ENCODE measurements around the gene CPSF7.

CPSF7 gene

GRCh38 chr11:61380884-61381283 is 48.9 kb downstream of the CPSF7 start:
- DNase-seq = no peak

GRCh38 chr11:61378713-61379313 is 51.0 kb downstream of the CPSF7 start:
- no peak for DNase-seq

GRCh38 chr11:61377461-61378160 is 52.2 kb downstream of the CPSF7 start:
- no peak for DNase-seq

- DNase-seq = no peak
These were observed 54.0 kb downstream of the CPSF7 start for GRCh38 chr11:61375761-61376108.

GRCh38 chr11:61372659-61373420 is 56.9 kb downstream of the CPSF7 start:
- no peak for DNase-seq

- no peak for DNase-seq
These were observed 59.3 kb downstream of the CPSF7 start for GRCh38 chr11:61370349-61371005.

- DNase-seq = no peak
These were observed 60.1 kb downstream of the CPSF7 start for GRCh38 chr11:61369372-61370348.

GRCh38 chr11:61368646-61369045 is 61.1 kb downstream of the CPSF7 start:
- DNase-seq = no peak

- no peak for DNase-seq
These were observed 62.4 kb downstream of the CPSF7 start for GRCh38 chr11:61367406-61367805.

- no peak for DNase-seq
These were observed 65.6 kb downstream of the CPSF7 start for GRCh38 chr11:61364012-61364675.

GRCh38 chr11:61362542-61362875 is 67.3 kb downstream of the CPSF7 start:
- DNase-seq = no peak

- peak; percentile 91 for DNase-seq
These were observed 67.8 kb downstream of the CPSF7 start, which contains the start of the genes CYB561A3 and TMEM138 for GRCh38 chr11:61361741-61362541. TSS of gene CYB561A3 (minus strand) at chr11:61361882. CDS start at chr11:61356713, 5,169 bp downstream. TSS of gene TMEM138 (plus strand) at chr11:61362374. CDS start at chr11:61364391, 2,017 bp downstream.

- DNase-seq = no peak
These were observed 68.5 kb downstream of the CPSF7 start for GRCh38 chr11:61361237-61361740.

GRCh38 chr11:61359516-61359915 is 70.3 kb downstream of the CPSF7 start:
- DNase-seq = no peak

- no peak for DNase-seq
These were observed 71.2 kb downstream of the CPSF7 start for GRCh38 chr11:61358566-61358965.

- no peak for DNase-seq
These were observed 71.9 kb downstream of the CPSF7 start for GRCh38 chr11:61357894-61358239.

GRCh38 chr11:61357233-61357893 is 72.4 kb downstream of the CPSF7 start:
- DNase-seq = no peak

GRCh38 chr11:61356706-61357105 is 73.1 kb downstream of the CPSF7 start:
- no peak for DNase-seq

GRCh38 chr11:61354208-61354607 is 75.6 kb downstream of the CPSF7 start:
- no peak for DNase-seq
